Measurements from ENCODE around the gene CDPF1. TPM values are rescaled to one million over a fixed set of nuclear protein-coding genes. Genes with fewer than 3 reads are reported as not detected.

The CDPF1 gene
- total RNA-seq, 1 donor from 2014 or later, result 7.6 TPM

Other genes starting within 250 kb of the CDPF1 start
- 37.6 TPM for gene PPARA, start 99.8 kb downstream of the CDPF1 start, total RNA-seq
- gene PKDREJ, start 13.1 kb upstream of the CDPF1 start, total RNA-seq, result not detected
- gene TTC38, start 17.7 kb upstream of the CDPF1 start, total RNA-seq, result 39.4 TPM
- gene GTSE1, start 46.6 kb upstream of the CDPF1 start, total RNA-seq, result 0.39 TPM
- 30.7 TPM for gene TRMU, start 85.4 kb upstream of the CDPF1 start, total RNA-seq

All from mesenteric fat pad (tissue), 1 donor.